Heart left ventricle (tissue), 13 donors: ENCODE data around the gene LYRM4.

Experiments
- POLR2A ChIP-seq, 2 donors: fragments of 450-650 bp; IDR thresholded peaks; one replicate each; pipeline ENCODE4 v1.6.1; 2017; ENCODE audit warnings: antibody characterized with exemption in 2 of 2, mild to moderate bottlenecking in 2 of 2, moderate library complexity in 2 of 2
- TF ChIP-seq, protein P1 (sequence below), 12 donors: fragments of 200-600 bp; sonication (generic) in 4 of 12; IDR thresholded peaks; one replicate each; pipeline versions ENCODE4 v1.5.0 to v1.8.0; 2018 to 2022; ENCODE audit warnings: antibody characterized with exemption in 12 of 12, mild to moderate bottlenecking in 5 of 12
- donor health status: ischemic (EF 13 %, LVEDD 7.1; RV severe dilation, severe dysfunction).
- donor health status: DM: no; HTN: yes; CAD: no.
- donor health status: DM: no; HTN: no; CAD: no.
- donor health status: ischemic (EF 25% LVEDD 6.9; RV normal size, moderate dysfunction).
- donor health status: ischemic (EF 25% LVEDD 5.7; RV mildly dilated, moderate dysfunction).
- donor health status: ischemic (EF 35%, LVEDD 5.7; RV mildly dilated, moderate dysfunction).
- donor health status: nonischemic (EF 11% LVEDD 7.7; RV severe dilation, severe dysfunction).
- donor health status: DM: yes; HTN: yes; CAD: no.
- donor health status: PGD.
- donor health status: ischemic (EF 29% LVEDD 5.4; RV normal size, mild dysfunction).
- donor health status: nonischemic (EF 23%, LVEDD 6.1; RV moderate dilation, normal function).

DNA sequence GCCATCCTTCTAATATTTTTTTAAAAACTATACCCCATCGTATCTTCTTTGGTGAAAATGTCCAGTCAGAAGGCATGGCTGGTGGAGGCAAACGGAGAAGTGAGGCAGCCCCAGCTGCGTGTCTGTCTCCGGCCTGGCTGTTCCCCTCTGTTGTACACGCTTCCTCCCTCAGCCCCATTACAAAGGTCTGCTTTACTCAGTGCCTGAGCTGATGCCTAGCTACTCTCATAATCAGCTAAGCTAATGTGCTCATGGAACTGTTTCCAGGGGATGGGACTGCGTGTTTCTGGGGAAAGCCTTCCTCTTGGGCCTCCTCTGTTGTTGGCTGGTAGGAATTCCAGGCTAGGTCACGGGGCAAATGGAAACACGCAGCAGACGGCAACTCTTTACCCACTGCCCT lies 108.3 kb downstream of the LYRM4 start:
- TF ChIP-seq, protein P1, sequence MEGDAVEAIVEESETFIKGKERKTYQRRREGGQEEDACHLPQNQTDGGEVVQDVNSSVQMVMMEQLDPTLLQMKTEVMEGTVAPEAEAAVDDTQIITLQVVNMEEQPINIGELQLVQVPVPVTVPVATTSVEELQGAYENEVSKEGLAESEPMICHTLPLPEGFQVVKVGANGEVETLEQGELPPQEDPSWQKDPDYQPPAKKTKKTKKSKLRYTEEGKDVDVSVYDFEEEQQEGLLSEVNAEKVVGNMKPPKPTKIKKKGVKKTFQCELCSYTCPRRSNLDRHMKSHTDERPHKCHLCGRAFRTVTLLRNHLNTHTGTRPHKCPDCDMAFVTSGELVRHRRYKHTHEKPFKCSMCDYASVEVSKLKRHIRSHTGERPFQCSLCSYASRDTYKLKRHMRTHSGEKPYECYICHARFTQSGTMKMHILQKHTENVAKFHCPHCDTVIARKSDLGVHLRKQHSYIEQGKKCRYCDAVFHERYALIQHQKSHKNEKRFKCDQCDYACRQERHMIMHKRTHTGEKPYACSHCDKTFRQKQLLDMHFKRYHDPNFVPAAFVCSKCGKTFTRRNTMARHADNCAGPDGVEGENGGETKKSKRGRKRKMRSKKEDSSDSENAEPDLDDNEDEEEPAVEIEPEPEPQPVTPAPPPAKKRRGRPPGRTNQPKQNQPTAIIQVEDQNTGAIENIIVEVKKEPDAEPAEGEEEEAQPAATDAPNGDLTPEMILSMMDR (IDR thresholded peaks at IDR 0.05), result no peak
- TF ChIP-seq POLR2A (IDR thresholded peaks at IDR 0.05), result no peak
